ENCODE data around the gene B4GALT1.

GRCh38 chr9:33130961-33131789, 36.0 kb downstream of the B4GALT1 start:
- TF ChIP-seq CTCF (IDR thresholded peaks at IDR 0.05), result no peak
- no peak for TF ChIP-seq POLR2A (IDR thresholded peaks at IDR 0.05)

All from body of pancreas (tissue), 4 donors.